Natural killer cell treated with Interleukin-12 subunit alpha and Interleukin-12 subunit beta and Interleukin-15 and Interleukin-18, amount 100 ng/mL, for 72 hours (primary cell): ENCODE results near the gene UCKL1. TPM values are rescaled to one million over a fixed set of nuclear protein-coding genes. Genes with fewer than 3 reads are reported as not detected.
A peak's percentile ranks its signal among the peaks of the same experiment; 100 is the strongest.
"Not testable (repeated sequence)": the region's sequence is repeated elsewhere in the genome, so short reads cannot be mapped to it uniquely, and the experiment has no call there.

Experiments
- ATAC-seq, 2 donors: fragments of 150-1000 bp; cut with Tn5 transposase in 1 of 2; sonication (Bioruptor Pico), chemical (Tn5 transposase) in 1 of 2; 2 replicates each; pipeline ENCODE4 v1.10.0; 2021
- DNase-seq: peaks from one replicate; pipeline ENCODE4 v3.0.0; 2022; ENCODE audit warnings: low spot score
- H3K27ac Mint-ChIP-seq, 2 donors: 1 replicate in 1 of 2; 2 replicates in 1 of 2; pipeline ENCODE4 v1.8.0; 2022; ENCODE audit warnings: mixed read lengths in 2 of 2, mild to moderate bottlenecking in 1 of 2, moderate library complexity in 1 of 2
- H3K27me3 Mint-ChIP-seq, 2 donors: 1 replicate in 1 of 2; 2 replicates in 1 of 2; pipeline ENCODE4 v1.8.0; 2022; ENCODE audit warnings: mixed read lengths in 2 of 2
- H3K36me3 Mint-ChIP-seq: one replicate; pipeline ENCODE4 v1.8.0; 2022; ENCODE audit warnings: mixed read lengths
- H3K4me1 Mint-ChIP-seq, 2 donors: 1 replicate in 1 of 2; 2 replicates in 1 of 2; pipeline ENCODE4 v1.8.0; 2022; ENCODE audit warnings: low read depth in 2 of 2, mixed read lengths in 2 of 2, mild to moderate bottlenecking in 1 of 2
- H3K4me3 Mint-ChIP-seq: one replicate; pipeline ENCODE4 v1.8.0; 2022; ENCODE audit warnings: mixed read lengths
- H3K9me3 Mint-ChIP-seq: 2 replicates; pipeline ENCODE4 v1.8.0; 2022; ENCODE audit warnings: mixed read lengths
- total RNA-seq, 2 donors: library from RNA; stranded (reverse); gene quantifications; one replicate each; pipeline ENCODE4 v1.2.3, GENCODE V29; 2022

UCKL1 gene
- total RNA-seq, 2 donors from 2014 or later, result 32.6 to 52.9 TPM

DNA sequence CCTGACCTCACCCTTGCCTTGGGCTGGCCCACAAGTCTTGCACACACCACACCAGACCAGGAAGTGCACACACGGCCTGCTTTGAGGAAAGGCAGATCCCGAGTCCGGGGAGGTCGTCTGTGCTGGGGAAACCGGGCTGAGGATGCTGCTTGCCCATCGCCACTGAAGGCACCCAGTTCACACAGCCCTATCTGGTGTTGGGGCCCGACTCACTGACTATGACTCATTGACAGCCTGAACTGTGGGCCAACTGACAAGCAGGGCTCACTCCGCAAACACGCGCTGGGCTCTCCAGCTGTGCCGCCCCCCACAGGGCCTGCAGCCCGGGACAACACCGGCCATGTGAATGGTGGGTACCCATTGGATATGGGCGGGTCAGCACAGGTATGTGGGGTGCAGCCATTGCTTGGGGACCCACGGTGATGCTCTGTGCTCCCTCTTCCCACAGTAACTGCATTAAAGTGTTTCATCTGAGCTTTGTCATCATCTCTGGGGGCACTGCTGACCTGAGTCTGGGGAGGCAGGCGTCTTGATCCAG is 21.6 kb upstream of the UCKL1 start:
- DNase-seq, result peak; percentile 87
- H3K27ac Mint-ChIP-seq, result peak overlapping the region; percentile 43 to 87
- H3K36me3 Mint-ChIP-seq, result peaks cover 12% of the 10 kb centered on the region
- H3K9me3 Mint-ChIP-seq, result no peaks in the 10 kb centered on the region
- H3K4me1 Mint-ChIP-seq, result peaks cover 66 to 72% of the 10 kb centered on the region in 2 donors
- no peaks in the 10 kb centered on the region for H3K27me3 Mint-ChIP-seq
- peak overlapping the region; percentile 79 for H3K4me3 Mint-ChIP-seq
- ATAC-seq, result peak; percentile 72 to 73

DNA sequence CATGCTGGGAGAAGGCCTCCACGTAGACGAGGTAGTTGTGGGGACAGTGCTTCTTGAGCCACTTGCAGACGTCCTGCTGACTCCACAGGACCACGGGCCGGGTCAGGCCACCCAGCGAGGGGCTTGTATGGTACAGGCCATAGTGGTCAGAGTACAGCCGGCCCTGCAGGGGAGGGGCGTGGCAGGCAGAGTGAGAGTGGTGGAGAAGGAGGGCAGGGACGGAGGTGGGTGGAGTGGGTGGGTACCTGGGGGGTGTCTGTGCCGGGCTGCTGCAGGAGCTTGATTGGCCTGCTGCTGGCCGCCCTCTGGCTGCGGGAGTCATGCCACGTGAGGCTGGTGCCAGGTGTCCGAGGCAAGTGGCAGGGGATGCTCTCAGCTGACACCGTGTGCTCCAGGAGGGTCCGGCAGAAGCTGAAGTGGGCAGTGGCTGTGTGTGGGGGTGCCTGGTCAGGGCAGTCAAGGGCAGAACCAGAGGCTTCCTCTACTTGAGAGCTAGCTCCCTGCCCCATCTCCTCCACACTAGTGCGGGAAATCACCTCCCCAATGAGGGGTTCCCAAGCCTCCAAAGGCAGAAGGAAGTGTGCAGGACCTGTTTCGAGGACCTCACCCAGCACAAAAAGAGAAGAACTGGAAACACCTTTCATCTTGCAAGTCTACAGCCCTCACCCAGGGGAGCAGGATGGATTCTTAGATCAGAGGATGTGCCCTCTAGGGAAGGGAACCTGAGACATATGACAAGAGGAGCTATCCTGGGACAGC is 20.9 kb upstream of the UCKL1 start:
- H3K4me3 Mint-ChIP-seq, result peak overlapping the region; percentile 79
- DNase-seq (no peak), ATAC-seq (no peak)
- peak overlapping the region; percentile 43 to 87 for H3K27ac Mint-ChIP-seq
- H3K36me3 Mint-ChIP-seq, result peaks cover 9% of the 10 kb centered on the region
- H3K4me1 Mint-ChIP-seq, result peaks cover 62 to 68% of the 10 kb centered on the region in 2 donors
- H3K27me3 Mint-ChIP-seq, result no peaks in the 10 kb centered on the region
- H3K9me3 Mint-ChIP-seq, result no peaks in the 10 kb centered on the region

DNA sequence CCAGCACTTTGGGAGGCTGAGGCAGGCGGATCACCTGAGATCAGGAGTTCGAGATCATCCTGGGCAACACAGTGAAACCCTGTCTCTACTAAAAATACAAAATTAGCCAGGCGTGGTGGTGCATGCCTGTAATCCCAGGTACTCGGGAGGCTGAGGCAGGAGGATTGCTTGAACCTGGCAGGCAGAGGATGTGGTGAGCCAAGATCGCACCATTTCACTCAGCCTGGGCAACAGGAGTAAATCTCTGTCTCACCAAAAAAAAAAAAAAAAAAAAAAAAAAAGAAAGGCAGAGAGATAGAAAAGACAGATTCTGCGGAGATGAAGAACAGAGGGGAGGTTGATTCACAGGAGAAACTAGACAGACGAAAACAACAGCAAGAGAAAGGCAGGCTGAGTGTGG is 20.3 kb upstream of the UCKL1 start:
- not testable (repeated sequence) for H3K9me3 Mint-ChIP-seq, ATAC-seq, H3K27me3 Mint-ChIP-seq, DNase-seq, H3K36me3 Mint-ChIP-seq
- Mint-ChIP-seq H3K27ac (peak overlapping the region; percentile 43 to 87), H3K4me1 (peaks cover 57 to 62% of the 10 kb centered on the region in 2 donors), H3K4me3 (peak overlapping the region; percentile 79)

DNA sequence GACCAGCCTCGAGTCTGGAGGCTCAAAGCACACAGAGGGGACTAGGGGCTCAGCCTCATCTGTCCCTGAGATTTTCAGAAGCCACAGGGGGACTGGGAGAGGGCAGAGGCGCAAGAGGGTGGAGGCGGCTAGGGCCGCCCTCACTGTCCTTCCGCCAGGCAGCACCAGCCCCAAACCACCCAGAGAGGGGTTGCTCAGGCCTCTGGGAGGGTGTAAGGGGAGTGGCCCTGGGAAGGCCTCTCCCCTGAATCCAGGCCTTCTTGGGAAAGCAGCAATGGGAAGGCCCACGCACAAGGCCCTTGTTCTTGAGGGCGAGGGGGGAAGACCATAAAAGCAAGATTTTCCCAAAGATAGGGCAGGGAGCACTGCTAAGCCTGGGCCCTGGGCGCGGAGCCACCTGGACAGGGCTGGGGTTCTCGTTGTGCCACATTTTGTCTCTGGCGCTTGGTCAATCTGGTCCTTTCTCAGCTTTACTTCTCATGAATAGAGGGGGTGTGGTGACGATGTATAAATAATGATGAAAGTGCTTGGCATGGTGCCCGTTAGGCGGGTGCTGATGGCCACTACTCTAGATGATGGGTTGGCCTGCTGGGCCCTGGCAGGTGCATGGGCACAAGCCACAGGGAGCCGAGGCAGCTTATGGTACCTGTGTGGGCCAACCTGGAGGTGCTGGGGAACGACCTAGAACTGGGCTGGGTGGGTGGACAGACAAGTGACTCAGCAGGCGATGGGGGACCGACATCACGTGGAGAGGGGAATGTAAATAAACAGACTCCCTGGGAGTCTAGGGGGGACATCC is 18.4 kb upstream of the UCKL1 start:
- peak overlapping the region; percentile 26 to 38 for H3K27ac Mint-ChIP-seq
- peaks cover 45 to 47% of the 10 kb centered on the region in 2 donors for H3K4me1 Mint-ChIP-seq
- no peaks in the 10 kb centered on the region for H3K9me3 Mint-ChIP-seq
- DNase-seq, result no peak
- no peaks in the 10 kb centered on the region for H3K27me3 Mint-ChIP-seq
- no peak for ATAC-seq
- H3K4me3 Mint-ChIP-seq, result no peak overlapping the region
- peaks cover 9% of the 10 kb centered on the region for H3K36me3 Mint-ChIP-seq

DNA sequence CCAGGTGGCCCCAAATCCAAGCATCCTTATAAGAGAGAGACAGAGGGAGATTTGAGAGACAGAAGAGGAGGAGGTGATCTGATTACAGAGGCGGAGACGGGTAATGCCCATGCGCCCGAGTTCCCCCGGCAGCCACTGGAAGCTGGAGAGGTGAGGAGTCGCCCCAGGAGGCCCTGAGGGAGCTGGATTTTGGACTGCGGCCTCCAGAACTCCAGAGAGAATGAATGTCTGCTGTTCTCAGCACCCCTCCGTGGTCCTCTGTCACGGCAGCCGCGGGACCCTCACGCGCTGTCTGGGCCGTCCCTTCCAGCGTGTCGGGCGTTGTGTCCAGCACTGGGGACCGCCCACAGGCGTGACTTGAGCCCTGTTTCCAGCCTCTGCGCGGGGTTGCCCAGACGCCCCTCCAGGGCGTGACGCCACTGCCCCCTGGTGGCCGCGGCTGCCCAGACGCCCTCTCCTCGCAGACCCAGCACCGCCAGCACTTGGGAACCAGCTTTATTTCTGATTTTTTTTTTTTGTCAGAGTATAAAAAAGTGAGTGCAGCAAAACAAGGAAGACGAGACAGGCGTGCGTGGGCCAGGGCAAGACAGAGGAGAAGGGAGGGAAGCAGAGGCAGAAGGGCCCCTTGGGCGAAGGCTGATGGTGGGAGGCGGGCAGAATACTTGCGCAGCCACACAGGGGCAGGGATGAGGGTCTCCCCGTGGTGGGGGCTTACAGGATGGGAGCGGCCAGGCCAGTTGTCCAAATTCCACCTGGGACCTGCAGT is 17.6 kb upstream of the UCKL1 start:
- Mint-ChIP-seq H3K36me3 (peaks cover 9% of the 10 kb centered on the region), H3K27me3 (no peaks in the 10 kb centered on the region), H3K27ac (peak overlapping the region; percentile 26 to 38), H3K9me3 (no peaks in the 10 kb centered on the region), H3K4me3 (peak overlapping the region; percentile 13), H3K4me1 (peaks cover 47 to 48% of the 10 kb centered on the region in 2 donors)
- ATAC-seq (peak; percentile 48 to 63), DNase-seq (peak; percentile 83)

DNA sequence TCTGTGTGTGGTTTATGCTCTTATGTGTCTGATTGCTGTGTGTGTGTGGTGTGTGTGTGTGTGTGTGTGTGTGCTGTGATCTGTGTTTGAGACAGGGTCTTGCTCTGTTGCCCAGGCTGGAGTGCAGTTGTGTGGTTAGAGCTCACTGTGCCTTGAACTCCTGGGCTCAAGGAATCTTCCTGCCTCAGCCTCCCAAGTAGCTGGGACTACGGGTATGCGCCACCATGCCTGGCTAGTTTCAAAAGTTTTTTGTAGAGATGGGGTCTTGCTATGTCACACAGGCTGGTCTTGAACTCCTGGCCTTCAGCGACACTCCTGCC is 16.9 kb upstream of the UCKL1 start:
- no peak for ATAC-seq
- no peaks in the 10 kb centered on the region for H3K9me3 Mint-ChIP-seq
- peaks cover 42 to 50% of the 10 kb centered on the region in 2 donors for H3K4me1 Mint-ChIP-seq
- no peak for DNase-seq
- no peaks in the 10 kb centered on the region for H3K27me3 Mint-ChIP-seq
- H3K27ac Mint-ChIP-seq, result no peak overlapping the region
- peaks cover 9% of the 10 kb centered on the region for H3K36me3 Mint-ChIP-seq
- peak overlapping the region; percentile 13 for H3K4me3 Mint-ChIP-seq

DNA sequence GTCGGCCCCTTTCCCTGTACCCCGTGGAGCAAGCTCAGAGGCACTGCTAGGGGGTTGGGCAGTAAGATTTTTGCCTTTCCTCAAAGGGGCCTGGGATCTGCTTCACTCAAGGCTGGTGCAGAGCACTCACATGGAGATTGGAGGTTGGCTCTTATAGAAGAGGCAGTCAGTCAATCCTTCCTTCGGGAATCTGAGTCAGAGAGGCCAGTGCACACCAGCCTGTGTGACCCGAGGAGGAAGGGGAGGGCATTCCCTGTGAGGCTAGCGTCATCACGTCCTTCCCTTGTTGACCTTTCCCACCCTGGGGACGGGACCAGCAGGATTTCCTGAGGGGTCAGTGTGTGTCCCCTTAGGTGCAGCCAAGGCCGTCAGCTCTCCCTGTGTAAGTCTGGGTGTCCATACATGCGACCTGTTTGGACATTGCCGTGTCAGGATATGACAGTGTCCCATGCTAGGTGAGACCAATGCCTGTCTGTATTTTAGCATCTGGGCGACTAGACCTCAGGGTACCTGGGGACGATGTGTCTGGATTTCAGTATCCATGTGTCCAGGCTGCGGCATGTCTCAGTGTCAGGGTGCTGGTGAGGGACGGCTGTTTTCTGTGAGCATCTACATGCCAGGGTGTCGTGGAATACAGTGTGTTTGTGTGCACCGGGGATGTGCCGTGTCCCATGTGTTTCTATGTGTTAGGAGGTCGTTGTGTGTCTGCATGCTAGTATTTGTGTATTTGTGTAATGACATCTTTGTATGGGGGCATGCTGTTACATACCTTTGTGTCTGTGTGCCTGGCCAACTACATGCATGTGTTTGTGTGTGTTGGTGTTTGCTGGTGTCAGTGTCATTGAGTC is 16.3 kb upstream of the UCKL1 start:
- no peak for DNase-seq
- H3K36me3 Mint-ChIP-seq, result peaks cover 9% of the 10 kb centered on the region
- no peaks in the 10 kb centered on the region for H3K27me3 Mint-ChIP-seq
- ATAC-seq, result no peak
- H3K4me1 Mint-ChIP-seq, result peaks cover 36 to 45% of the 10 kb centered on the region in 2 donors
- H3K27ac Mint-ChIP-seq, result no peak overlapping the region
- H3K4me3 Mint-ChIP-seq, result no peak overlapping the region
- no peaks in the 10 kb centered on the region for H3K9me3 Mint-ChIP-seq

DNA sequence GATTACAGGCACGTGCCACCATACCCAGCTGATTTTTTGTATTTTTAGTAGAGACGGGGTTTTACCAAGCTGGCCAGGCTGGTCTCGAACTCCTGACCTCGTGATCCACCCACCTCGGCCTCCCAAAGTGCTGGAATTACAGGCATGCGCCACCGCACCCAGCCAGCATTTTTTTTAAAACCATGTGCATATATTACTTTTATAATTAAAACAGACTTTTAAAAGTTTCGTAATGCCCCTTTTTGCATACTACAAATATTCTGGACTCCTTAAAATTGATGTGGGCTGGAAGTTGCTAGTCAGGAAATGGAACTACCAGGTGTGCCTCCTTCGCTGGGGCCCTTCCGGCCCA is 15.7 kb upstream of the UCKL1 start:
- DNase-seq, H3K27me3 Mint-ChIP-seq, H3K36me3 Mint-ChIP-seq, H3K9me3 Mint-ChIP-seq, ATAC-seq, H3K27ac Mint-ChIP-seq: not testable (repeated sequence)
- peaks cover 30 to 39% of the 10 kb centered on the region in 2 donors for H3K4me1 Mint-ChIP-seq
- peak overlapping the region; percentile 10 for H3K4me3 Mint-ChIP-seq

DNA sequence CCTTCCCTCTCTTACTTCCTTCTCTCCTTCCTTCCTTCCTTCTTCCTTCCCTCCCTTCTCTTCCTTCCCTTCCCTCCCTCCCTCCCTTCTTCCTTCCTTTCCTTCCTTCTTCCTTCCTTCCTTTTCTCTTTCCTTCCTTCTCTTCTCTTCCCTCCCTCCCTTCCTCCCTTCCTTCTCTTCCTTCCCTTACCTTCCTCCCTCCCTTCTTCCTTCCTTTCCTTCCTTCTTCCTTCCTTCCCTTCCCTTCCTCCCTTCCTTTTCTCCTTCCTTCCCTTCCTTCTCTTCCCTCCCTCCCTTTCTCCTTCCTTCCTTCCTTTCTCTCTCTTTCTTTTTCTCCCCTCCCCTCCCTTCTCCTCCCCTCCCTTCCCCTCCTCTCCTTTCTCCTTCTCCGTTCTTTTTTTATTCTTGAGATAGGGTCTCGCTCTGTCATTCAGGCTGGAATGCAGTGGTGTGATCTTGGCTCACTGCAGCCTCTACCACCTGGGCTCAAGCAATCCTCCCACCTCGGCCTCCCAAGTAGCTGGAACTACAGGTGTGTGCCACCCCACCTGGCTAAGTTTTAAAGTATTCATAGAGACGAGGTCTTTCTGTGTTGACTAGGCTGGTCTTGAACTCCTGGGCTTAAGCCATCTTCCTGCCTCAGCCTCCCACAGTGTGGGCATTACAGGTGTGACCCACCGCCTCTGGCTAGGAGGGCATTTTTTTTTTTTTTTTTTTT is 14.7 kb upstream of the UCKL1 start:
- Mint-ChIP-seq H3K9me3 (no peaks in the 10 kb centered on the region), H3K27me3 (no peaks in the 10 kb centered on the region), H3K4me1 (peaks cover 19 to 30% of the 10 kb centered on the region in 2 donors), H3K36me3 (peaks cover under 1% of the 10 kb centered on the region), H3K27ac (peak overlapping the region in 1 of 2 donors; percentile 73), H3K4me3 (peak overlapping the region; percentile 52)
- no peak for ATAC-seq
- DNase-seq, result no peak

DNA sequence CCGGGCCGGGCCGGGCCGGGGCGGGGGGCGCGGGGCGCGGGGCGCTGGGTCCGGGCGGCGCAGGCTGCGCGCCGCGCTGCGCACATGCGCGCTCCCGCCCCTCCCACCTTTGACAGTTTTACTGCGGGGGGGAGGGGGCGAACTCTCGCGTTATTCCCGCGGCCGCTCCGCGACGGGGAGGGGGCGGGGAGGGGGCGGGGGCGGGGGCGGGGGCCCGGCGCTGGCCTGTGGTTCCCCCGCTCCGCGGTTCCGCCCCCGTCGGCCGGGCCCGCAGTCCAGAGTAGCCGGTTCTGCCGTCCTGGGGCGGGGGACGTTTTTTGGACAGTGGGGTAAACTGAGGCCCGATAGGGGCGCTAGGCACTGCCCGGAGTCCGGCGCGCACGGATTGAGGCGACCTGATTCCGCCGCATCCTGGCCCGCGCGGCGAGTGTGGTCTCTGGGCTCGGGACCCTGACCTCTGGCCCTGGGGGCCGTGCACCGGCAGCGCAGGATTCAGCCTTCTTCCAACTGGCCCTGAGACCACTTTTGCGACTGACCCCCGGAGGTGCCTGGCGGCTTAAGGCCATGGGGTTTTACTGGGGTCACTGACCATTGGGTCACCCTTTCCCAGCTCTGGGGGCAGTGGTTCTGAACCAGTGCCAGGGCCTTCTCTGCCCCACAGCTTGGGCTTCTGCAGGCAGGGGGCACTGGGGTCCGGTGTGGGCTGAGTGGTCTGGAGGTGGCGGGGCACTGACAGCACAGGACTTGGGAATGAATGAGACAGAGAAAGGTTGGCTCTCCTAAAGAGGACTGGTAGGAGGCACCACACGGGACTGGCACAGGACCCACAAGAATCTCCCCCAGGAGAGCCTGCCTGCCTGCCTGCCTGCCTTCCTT is 13.9 kb upstream of the UCKL1 start, which contains the start of gene ZNF512B:
TSS of gene ZNF512B (minus strand) at position 93 of the 876 bp plus-strand sequence. CDS start 1,980 bp downstream, outside the sequence.
- Mint-ChIP-seq H3K4me1 (peaks cover 18 to 29% of the 10 kb centered on the region in 2 donors), H3K27ac (peak within 1 kb of the TSS; percentile 31 to 76), H3K27me3 (no peaks in the 10 kb centered on the region), H3K36me3 (no peaks in the 10 kb centered on the region), H3K4me3 (peak within 1 kb of the TSS; percentile 81), H3K9me3 (no peaks in the 10 kb centered on the region)
- ATAC-seq (peak; percentile 68 to 69), DNase-seq (peak; percentile 72)

DNA sequence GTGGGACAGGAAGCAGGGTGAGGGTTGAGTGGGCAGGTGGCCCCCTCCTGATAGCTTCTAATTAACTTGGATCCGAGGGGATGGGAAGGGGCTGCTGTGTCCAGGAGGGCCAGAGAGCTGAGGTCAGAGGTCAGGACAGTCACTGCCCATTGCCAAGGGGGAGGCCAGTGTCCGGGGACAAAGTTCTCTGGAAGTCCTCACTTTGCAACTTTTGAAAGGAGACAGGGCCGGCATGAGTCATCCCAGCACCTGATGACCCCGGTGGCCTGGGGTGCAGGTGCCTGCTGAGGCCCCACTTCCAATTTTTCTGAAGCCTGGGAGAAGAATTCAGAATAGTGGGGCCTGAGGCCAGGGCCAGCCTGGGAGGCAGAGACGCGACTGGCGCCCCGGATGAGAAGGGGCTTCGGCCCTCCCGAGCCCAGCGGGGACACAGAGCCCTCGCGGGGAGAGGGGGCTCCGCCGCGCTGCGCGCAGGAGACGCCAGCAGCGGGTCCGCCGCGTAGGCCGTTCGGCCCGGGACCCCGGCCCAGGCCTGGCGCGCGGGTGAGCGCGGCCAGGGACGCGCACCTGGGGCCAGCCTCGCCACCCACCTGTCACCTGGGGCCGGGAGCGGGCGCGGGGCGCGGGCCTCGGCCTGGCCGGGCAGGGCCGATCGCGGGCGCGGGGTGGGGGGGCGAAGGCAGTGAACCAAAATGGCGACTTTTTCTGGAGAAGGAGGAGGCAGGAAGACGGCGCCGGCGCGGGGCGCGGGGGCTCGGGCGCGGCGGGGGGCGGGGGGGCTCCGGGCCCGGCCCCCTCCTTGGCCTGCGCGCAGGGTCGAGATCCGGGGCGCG is 12.9 kb upstream of the UCKL1 start:
- Mint-ChIP-seq H3K4me1 (peaks cover 17 to 25% of the 10 kb centered on the region in 2 donors), H3K36me3 (no peaks in the 10 kb centered on the region)
- DNase-seq, result peak; percentile 61

More for the DNA sequence above, 12.9 kb upstream of the UCKL1 start:
- H3K4me3 Mint-ChIP-seq, result peak overlapping the region; percentile 81
- no peaks in the 10 kb centered on the region for H3K9me3 Mint-ChIP-seq
- peak overlapping the region; percentile 31 to 76 for H3K27ac Mint-ChIP-seq
- no peaks in the 10 kb centered on the region for H3K27me3 Mint-ChIP-seq
- peak in 1 of 2 donors; percentile 37 for ATAC-seq
